Activated CD4-positive, CD25-positive, alpha-beta regulatory T cell treated with anti-CD3 and anti-CD28 coated beads, Interleukin-2, amount 50 U/mL, for 16 hours (primary cell): Measurements from ENCODE around the gene DDX54.
A peak's percentile ranks its signal among the peaks of the same experiment; 100 is the strongest.
"Not testable (repeated sequence)": the region's sequence is repeated elsewhere in the genome, so short reads cannot be mapped to it uniquely, and the experiment has no call there.

Experiments
- DNase-seq: peaks from one replicate; pipeline ENCODE4 v3.0.0-alpha.2; 2020; ENCODE audit warnings: low read depth, low spot score

DDX54 gene

GRCh38 chr12:113142886-113143332, 42.4 kb downstream of the DDX54 start:
- no peak for DNase-seq

GRCh38 chr12:113142173-113142885, 42.9 kb downstream of the DDX54 start:
- no peak for DNase-seq

GRCh38 chr12:113141716-113142115, 43.6 kb downstream of the DDX54 start:
- DNase-seq: not testable (repeated sequence)

- no peak for DNase-seq
These were observed 44.6 kb downstream of the DDX54 start for GRCh38 chr12:113140706-113141105.

- DNase-seq: no peak
These were observed 46.5 kb downstream of the DDX54 start for GRCh38 chr12:113138826-113139225.

GRCh38 chr12:113137861-113138783, 47.2 kb downstream of the DDX54 start:
- DNase-seq: no peak

GRCh38 chr12:113136990-113137511, 48.2 kb downstream of the DDX54 start:
- DNase-seq: no peak

GRCh38 chr12:113136128-113136989, 48.9 kb downstream of the DDX54 start:
- DNase-seq: no peak

- DNase-seq: peak; percentile 44
These were observed 49.8 kb downstream of the DDX54 start, which contains the start of gene RASAL1 for GRCh38 chr12:113135178-113136127. Gene RASAL1, minus strand, starts transcription at chr12:113135761. Its CDS starts 299 bp downstream, at chr12:113135462.

- DNase-seq: no peak
These were observed 50.7 kb downstream of the DDX54 start for GRCh38 chr12:113134521-113134951.

GRCh38 chr12:113134071-113134470, 51.2 kb downstream of the DDX54 start:
- DNase-seq: no peak

- no peak for DNase-seq
These were observed 51.6 kb downstream of the DDX54 start for GRCh38 chr12:113133666-113134065.

- no peak for DNase-seq
These were observed 52.2 kb downstream of the DDX54 start for GRCh38 chr12:113133036-113133435.

GRCh38 chr12:113131556-113131955, 53.7 kb downstream of the DDX54 start:
- no peak for DNase-seq

GRCh38 chr12:113130457-113131135, 54.7 kb downstream of the DDX54 start:
- no peak for DNase-seq

GRCh38 chr12:113129664-113130456, 55.4 kb downstream of the DDX54 start:
- no peak for DNase-seq

GRCh38 chr12:113128802-113129663, 56.2 kb downstream of the DDX54 start:
- no peak for DNase-seq

GRCh38 chr12:113127791-113128199, 57.5 kb downstream of the DDX54 start:
- DNase-seq: no peak
